Measurements from ENCODE around the gene VANGL2.

VANGL2 gene

DNA sequence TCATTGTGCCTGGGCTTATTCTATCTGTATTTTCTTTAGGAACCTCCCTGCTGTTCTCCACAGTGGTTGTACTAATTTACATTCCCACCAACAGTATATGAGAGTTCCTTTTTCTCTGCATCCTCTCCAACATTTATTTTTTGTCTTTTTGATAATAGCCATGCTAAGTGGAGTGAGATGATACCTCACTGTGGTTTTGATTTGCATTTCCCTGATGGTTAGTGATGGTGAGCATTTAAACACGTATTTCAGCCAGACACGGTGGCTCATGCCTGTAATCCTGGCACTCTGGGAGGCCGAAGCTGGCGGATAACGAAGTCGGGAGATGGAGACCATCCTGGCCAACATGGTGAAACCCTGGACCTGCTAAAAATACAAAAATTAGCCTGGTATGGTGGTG is 64.8 kb downstream of the VANGL2 start:
- DNase-seq = no peak

DNA sequence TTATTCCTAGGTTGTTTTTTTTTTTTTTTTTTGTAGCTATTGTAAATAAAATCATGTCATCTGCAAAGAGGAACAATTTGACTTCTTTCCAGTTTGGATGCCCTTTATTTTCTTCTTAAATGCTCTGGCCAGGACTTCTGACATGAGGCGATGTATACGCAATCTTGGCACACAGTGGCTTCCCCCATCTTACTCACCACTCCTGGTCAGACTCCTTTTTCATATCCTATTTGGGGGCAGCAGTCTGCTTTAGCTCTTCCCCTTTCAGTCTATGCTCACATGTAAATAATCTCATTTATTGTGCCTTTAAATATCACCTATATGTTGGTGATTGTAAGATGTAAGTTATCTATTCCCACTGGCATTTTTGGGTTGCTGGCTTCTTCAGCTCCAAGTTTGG is 66.6 kb downstream of the VANGL2 start:
- DNase-seq = peak; percentile 95

- DNase-seq = peak; percentile 86
Measured at GRCh38 chr1:160467576-160467975, 67.2 kb downstream of the VANGL2 start.

DNA sequence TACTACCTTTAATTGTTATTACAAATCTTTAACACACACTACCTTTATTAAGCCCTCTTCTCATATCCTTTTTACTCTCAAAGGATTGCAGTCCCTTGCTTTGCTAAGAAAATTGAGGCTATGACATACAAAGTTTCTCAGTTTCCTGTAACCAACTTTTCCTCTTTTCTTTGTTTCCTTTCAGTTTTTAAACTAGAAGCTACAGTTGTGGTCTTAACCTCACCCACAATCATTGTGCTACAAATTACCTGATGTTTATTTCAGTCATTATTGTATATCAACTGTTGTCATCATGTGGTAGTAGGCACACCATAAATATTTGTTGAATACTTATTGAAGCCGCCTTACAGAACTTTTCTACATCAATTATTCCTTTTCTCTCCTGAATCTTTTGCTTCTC is 70.9 kb downstream of the VANGL2 start:
- peak; percentile 39 for DNase-seq

DNA sequence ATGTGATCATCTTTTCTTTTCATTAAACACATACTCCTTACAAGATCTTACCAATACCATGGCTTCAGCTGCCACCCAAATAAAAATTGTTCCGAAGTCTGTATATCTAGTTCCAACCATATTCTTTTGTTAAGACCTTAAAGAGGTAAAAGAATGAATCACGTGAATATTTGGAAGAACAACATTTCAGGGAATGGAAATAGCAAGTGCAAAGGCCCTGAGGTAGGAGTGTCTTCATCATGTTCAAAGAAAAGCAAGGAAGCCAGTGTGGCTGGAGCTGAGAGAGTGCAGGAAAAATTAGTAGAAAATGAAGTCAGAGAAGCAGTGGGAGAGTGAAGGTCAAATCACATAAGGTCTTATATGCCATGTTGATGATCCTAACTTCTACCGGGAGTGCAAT is 71.7 kb downstream of the VANGL2 start:
- no peak for DNase-seq

DNA sequence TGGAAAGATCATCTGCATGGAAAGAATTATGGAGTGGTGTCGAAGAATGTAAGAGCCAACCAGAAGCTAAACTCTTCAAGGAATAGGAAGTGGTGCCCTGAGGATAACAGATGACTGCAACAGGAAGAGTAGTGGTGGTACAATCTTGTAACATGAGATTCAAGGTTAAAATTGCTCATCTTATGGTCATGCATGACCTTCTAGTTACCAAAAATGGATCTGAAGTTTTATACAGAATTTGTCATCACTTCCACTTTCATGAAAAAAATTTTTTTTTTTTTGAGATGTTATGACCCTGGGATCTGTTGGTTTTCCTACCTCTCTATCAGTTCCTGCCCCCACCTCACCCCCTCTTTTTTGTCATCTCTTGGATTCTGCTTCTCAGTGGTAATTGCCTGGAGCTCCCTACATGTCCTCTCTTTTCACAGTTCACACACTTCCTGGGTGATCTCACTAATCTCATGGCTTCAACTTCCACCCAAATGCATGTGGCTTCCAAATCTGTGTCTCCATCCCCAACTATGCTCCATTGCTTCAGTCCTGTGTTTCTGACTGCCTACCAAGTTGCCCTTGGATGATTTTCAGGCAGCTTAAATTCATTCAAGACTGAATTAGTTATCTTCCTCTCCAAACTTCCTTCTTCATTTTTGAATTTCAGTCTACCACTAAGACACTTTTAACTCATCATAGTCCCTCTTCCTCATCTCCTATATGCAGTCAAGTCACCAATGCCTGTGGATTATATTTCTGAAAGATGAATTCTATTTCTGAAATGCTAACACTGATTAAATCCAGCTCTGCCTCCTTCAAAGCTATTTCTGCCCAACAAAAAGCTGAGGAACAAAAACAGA is 74.3 kb downstream of the VANGL2 start:
- peak; percentile 87 for DNase-seq
